GM19043 (cell line): Measurements from ENCODE around the gene ALDH7A1.

Experiments used
- ATAC-seq: cut with Tn5 transposase; IDR thresholded peaks from one replicate; pipeline ENCODE4 v1.9.1; 2021; ENCODE audit warnings: low read depth; ENCODE audit not compliant: unreplicated experiment

ALDH7A1 gene

DNA sequence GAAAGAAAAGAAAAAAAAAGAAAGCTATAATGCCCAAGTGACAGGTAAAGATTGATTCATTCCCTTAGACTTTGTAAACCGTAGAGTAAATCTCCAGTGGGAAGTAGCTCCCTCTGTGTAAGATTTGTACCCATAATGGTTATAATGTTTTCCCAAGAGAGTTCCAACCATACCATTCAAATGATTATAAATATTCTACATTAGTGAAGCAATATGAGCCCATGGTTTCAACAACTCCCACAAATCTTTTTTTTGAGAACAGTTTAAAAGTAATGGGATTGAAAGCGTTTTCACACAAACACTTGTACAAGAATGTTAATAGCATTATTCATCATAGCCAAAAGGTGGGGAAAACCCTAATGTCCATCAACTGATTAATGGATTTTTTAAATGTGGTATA is 113.8 kb downstream of the ALDH7A1 start:
- ATAC-seq: no peak
